Hematopoietic multipotent progenitor cell treated with erythropoietin and hydrocortisone succinate and interleukin-3 and kit ligand, for 17 days (in vitro differentiated cells): Measurements from ENCODE around the gene PPP4C.

Source experiments
- DNase-seq: peaks from one replicate; pipeline ENCODE4 v3.0.0-alpha.2; 2015; ENCODE audit warnings: low spot score

Gene PPP4C

DNA sequence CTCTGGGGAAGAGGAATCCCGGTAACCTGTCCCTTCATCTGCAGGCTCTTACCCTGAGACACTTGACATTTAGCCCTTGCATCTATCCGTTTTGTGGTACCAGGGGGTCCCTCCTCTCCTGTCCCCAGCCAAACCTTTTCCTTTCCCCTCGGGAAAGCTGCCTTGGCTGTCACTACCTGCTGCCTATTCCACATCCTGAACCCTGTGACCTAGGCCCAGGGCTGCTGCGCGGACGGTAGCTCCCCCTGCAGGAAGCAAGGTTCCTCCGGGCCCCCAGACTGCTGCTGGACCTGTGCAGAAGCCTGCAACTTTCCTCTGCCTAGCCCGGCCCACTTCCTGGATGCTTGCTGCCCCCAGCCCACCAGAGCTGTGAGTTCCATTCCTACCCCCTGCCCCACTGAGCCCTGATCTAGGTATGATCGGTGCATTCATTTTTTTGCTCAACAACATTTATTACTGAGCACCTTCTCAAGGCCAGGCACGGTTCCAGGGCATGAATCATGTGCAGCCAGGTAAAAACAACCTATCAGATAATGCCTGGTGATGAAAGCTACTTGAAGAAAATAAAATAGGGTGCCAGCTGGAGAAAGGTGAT is 20.7 kb upstream of the PPP4C start:
- peak; percentile 37 for DNase-seq

DNA sequence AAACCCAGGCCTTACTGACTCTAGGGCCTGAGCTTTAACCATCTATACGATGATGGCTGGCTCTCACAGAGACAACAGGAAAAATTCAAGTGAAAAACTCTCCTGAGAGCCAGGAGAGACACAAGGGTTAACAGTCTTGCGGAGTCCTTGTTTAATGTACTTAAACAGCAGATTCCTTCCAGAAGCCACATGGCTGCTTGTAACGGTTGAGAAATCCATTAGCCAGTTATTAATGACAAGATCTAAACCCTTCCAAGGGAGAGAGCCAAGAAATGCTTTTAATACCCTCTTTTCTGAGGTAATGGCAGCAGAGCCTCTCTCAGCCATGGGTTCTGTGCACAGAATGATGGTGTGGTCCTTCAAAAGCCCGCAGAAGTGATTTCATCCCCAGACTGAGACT is 15.4 kb upstream of the PPP4C start:
- no peak for DNase-seq

DNA sequence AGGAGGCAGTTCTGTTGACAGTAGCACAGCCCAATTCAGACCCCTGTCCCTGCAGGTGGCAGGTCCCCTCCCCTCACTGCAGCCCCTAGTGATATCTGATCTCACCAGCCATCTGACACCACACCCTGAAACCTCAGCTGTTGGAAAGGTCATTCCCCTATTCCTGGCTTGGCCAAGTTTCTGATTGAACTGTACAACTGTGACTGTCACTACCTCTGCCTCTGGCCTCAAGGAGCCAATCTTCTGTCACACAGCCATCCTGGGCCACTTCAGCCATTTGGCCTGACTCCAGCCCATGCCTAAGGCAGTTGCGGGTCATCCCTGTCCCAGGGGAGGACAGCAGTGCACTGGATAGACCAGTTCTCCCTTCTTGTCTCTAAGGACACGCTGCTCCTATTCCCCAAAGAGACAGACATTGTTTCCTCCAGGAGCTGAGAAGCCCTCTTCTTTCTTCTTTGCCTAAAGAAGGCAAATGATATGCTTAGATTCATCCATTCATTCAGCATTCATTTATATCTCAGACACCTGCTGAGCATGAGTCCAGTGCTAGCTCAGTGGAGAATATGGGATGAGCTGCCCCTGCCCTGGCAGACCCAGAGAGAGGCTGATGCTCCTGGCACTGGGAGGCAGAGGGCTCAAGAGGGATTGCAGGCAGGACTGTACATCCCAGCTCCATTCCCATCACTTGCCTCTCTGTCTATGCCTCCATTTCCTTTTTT is 14.8 kb upstream of the PPP4C start:
- DNase-seq = no peak

DNA sequence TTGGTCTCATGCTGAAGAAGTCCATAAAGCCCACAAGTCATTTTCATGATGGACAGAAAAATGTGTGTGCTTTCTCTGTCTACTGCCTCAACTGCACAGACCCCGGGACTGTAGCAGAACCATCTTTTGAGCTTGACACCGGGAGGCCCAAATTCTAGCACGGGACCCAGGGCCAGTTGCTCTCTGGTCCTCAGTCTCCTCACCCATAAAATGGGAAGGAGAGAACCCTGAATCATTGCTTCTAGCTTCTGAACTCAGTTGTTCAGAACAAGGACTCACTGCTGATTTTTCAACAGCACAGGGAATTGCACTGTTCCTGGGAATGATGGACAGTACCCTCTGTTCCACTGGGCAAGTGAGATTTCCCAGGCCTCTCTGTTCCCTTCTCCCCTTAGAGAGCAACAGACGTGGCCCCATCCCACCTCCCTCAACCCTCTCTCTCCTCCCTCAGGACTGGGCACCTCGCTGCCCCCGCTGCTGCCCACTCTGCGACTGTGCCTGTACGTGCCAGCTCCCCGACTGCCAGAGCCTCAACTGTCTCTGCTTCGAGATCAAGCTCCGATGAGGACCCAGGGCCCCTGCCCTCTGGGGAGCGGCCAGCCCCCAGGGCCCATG is 12.4 kb upstream of the PPP4C start:
- no peak for DNase-seq

DNA sequence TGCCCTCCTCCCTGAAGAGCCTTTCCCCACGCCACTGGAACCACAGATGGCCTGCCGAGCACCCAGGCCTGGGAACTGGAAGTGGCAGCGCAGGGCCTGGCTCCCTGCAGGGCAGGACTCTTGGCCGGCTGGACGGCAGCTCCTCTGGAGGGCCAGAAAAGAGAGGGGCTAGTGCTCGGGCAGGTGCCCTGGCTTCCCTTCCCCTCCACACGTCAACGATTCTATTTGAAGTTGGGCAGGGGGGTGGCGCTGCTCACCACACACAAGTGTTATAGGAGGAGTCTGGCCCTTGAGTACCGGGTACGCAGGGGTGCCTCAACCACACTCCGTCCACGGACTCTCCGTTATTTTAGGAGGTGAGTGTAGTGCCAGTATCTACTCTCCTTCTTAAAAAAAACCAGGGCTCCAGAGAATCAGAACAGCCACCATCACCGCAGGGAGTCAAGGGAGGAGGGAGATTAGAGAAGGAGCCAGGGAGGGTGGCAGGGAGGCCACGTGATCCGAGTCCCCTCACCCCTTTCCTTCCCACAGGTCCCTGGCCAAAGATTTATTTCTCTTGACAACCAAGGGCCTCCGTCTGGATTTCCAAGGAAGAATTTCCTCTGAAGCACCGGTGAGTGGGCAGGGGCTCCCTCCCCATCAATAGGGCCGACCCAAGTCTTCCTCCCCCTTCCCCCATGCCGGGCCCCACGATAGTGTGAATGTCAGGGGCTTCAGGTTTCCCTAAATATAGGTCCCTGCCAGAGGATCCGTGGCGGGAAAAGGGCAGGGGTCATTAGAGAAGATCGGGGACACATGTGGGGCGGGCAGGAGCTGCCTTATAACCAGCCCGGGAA is 11.7 kb upstream of the PPP4C start:
- peak; percentile 40 for DNase-seq

DNA sequence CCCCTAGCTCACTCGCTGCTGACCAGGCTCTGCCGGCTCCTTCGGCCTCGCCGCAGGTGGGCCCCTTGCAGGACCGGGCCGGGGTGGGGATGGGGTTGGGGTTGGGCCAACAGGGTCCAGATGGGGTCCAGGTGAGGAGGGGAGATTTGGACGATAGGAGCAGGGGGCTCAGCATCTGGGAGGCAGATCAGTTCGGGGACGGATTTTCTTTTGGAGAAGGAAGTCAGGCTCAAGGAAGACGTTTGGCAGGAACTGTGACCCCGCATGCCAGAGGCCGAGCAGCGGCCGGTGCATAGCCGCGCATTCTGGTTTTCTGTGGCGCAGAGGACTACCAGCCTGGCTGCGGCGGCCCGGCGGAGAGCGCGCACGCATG is 11.1 kb upstream of the PPP4C start:
- no peak for DNase-seq

DNA sequence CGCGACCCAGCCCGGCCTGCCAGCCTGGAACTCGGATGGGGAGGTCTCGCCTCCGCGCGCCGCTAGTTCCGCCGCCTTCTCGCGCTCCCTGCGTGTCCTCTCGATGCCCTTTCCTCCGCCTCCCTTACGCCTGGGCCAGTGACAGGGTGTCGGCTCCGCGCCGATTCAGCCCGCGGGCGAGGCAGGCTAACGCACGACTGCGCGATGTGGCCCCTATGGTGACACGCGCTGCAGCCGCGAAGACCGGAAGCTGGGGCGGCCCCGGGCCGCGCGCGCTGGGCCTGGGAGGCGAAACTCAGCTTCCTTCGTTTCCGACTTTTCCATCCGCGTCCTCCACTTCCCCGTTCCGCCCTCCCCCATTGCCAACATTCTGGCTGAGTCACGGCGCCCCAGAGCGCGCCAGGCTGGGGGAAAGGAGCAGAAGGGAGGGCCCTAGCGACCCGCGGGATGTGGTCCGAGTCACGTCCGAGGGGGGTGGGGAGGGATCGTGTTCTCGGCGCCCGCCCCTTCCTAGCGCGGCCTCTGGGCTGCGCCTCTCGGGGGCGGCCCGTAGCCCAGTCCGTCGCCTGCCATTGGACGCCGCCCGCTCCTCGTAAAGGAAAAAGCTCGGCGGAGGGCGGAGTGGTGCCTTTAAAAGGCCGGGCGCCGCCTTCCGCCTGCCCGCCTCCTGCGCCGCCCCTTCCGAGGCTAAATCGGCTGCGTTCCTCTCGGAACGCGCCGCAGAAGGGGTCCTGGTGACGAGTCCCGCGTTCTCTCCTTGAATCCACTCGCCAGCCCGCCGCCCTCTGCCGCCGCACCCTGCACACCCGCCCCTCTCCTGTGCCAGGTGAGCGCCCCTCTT is 10.5 kb upstream of the PPP4C start, which contains the start of gene ALDOA:
TSS of gene ALDOA (plus strand) at position 659 of the 841 bp plus-strand sequence. CDS start 1,138 bp downstream, outside the sequence.
- peak; percentile 89 for DNase-seq

DNA sequence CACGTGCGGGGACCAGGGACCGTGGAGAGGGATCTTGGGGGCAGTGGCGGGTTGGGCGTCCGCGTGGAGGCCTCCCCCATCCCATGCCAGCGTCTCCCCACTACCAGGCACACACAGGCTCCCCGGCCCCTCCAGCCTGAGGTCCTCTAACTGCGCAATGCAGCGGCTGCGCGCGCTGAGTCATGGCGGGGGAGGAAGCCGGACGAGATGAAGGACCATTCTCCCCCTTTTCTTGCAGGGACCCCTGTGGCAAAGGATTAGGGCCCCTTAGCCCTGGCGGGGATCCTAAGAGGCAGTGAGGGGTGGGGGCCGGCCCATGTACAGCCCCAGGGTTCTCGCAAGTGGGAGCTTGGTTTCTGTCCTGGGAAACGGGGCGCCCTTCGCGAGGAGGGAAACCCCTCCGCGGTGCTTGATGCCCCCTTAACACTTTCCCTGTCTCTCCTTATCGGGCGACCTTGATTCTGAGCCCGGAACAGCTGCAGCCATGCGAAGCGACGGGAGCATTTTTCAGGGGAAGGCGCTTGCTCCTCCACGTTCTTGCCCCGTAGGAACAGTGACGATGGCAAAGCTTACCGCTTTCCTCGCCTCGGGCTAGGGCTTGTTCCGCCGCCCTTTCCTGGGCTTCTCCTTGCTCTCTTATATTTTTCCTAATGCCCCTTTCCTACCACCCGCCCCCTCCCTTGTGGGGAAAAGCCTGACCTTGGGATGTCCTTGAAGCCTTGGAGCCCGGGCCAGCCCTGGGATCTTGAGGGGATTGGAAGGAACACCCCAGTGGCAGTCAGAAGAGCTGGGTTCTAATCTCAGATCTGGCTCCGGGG is 9.6 kb upstream of the PPP4C start:
- DNase-seq = peak; percentile 64

DNA sequence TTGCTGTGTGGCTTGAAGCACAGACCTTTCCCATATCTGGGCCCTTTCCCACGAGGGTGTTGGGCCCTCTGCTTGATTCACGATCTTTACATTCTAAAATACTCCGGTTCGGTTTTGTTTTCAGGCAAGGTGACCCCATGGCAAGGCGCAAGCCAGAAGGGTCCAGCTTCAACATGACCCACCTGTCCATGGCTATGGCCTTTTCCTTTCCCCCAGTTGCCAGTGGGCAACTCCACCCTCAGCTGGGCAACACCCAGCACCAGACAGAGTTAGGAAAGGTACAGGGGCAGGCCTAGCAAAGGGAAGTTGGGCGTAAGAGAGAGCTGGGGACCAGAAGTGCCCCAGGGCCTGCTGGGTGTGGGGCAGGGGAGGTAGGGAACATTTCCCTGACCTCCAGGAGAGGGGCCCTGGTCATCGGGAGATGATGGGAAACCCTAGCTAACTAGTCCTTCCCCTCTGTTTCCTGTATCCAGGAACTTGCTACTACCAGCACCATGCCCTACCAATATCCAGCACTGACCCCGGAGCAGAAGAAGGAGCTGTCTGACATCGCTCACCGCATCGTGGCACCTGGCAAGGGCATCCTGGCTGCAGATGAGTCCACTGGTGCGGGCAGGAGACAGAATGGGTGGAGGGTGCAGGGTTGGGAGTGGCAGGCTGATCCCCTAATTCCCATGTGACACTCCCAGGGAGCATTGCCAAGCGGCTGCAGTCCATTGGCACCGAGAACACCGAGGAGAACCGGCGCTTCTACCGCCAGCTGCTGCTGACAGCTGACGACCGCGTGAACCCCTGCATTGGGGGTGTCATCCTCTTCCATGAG is 8.8 kb upstream of the PPP4C start:
- no peak for DNase-seq

DNA sequence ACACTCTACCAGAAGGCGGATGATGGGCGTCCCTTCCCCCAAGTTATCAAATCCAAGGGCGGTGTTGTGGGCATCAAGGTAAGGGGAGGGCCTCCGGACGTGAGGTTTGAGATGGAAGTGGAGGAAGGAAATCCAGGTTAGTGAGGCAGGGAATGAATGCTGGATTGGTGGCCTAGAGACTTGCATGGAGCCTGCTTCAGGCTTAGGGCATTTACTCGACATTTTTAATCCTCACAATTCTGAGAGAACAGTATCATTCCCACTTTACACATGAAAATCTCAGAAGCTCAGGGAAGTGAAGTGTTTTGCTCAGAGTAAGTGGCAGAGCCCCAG is 8.2 kb upstream of the PPP4C start:
- no peak for DNase-seq

DNA sequence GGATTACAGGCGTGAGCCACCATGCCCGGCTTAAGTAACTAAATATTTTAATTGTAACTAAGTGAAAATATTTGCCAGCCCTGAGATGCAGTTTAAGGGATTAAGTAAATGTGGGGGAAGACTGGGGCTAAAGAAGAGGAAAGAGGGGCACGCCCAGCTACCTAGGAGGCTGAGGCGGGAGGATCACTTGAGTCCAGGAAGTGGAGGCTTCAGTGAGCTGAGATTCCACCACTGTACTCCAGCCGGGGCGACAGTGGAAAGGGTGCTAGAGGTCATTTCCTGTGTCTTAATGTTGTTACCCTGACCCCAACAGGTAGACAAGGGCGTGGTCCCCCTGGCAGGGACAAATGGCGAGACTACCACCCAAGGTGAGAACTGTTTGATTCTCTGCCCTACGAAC is 7.5 kb upstream of the PPP4C start:
- DNase-seq = no peak

DNA sequence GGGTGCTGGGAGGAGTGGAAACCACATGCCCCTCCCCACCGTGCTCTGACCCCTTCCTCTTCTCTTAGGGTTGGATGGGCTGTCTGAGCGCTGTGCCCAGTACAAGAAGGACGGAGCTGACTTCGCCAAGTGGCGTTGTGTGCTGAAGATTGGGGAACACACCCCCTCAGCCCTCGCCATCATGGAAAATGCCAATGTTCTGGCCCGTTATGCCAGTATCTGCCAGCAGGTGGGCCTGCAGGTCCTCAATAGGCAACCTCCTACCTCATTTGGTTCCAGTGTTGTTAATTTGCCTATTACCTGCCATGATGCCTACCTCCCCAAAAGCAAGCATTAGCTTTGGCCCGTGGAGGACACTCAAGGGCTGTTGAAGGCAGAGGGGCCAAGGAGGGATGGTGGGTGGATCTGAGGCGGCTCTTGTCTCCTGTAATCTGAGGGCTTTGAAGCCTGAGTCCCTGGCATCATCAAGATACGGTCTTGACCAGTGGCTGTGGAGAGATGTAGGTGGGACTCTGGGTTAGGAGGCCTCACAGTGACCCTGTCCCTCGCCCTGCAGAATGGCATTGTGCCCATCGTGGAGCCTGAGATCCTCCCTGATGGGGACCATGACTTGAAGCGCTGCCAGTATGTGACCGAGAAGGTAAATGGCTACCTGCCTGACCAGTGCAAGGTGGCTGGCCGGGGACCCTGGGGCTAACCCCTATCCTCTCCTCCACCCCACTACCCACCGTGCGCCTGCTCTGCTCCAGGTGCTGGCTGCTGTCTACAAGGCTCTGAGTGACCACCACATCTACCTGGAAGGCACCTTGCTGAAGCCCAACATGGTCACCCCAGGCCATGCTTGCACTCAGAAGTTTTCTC is 6.8 kb upstream of the PPP4C start:
- DNase-seq = peak; percentile 63

DNA sequence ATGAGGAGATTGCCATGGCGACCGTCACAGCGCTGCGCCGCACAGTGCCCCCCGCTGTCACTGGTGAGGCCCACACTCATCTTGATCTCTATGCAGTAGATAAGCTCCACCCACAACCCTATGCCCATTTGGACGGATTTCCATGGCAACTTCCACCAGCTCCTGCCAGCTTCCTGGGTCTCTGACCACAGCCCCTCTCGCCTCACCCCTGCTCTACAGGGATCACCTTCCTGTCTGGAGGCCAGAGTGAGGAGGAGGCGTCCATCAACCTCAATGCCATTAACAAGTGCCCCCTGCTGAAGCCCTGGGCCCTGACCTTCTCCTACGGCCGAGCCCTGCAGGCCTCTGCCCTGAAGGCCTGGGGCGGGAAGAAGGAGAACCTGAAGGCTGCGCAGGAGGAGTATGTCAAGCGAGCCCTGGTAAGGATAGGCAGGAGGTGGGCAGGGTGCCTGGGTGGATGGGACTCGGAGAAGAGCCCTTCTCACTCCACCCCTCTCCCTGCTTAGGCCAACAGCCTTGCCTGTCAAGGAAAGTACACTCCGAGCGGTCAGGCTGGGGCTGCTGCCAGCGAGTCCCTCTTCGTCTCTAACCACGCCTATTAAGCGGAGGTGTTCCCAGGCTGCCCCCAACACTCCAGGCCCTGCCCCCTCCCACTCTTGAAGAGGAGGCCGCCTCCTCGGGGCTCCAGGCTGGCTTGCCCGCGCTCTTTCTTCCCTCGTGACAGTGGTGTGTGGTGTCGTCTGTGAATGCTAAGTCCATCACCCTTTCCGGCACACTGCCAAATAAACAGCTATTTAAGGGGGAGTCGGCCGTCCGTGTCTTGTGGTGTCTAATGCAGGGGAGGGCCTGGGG is 6.0 kb upstream of the PPP4C start:
- DNase-seq = no peak

DNA sequence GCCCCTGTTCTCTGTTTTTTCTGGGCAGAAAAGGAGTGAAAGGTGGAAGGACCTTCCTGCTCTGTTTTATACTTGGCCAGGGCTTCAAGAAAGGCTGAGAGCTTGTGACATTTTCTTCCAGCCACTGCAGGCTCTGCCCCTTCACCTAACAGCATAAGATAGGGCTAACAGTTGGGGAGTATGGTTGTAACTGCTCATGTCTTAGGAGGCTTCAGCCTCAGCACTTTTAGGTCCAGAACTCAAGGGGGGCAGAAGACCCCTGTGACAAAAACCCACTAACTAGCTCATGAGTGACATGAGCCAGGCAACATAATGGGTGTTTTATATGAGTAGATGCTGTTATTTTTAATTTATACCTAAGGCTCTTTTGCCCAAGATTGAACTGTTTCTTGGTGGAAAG is 5.3 kb upstream of the PPP4C start:
- DNase-seq = no peak

DNA sequence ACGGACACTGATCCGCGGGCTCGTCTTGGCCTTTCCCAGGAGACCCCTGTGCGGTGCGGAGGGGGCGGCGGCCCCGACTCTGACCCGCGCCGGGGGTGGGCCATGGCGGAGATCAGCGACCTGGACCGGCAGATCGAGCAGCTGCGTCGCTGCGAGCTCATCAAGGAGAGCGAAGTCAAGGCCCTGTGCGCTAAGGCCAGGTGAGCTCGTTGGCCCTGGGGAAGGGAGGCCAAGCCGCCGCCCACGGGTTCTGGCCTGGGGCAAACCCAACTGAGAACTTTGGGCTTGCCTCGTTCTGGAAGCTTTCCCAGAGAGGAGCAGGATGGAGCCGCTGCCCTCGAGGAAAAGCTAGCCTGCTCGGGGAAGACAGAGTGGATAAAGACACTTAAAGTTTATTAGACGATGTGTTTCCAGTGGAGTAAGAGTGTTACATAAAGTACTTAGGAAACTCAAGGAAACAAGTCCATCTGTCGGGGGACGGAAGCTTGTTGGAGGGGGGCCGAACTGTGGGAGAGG is 540 bp downstream of the PPP4C start:
- DNase-seq = peak; percentile 40

DNA sequence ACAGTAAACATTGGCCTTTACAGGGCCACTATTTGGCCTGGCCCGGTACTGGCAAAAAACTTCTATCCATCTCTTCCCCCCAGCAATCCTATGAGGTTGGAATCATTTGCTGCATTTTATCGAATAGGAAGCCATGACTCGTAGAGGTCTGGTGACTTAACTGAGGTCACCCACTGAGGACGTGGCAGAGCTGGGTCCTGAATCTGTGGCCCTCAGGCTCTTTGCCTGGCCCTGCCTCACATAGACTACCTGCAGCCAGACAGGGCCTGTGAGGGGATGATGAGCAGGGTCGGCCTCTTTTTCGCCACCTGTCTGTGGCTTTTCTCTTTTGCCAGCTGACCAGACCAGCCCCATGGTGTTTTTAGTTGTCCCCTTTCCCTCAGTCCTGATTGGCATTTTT is 1.9 kb downstream of the PPP4C start:
- no peak for DNase-seq

DNA sequence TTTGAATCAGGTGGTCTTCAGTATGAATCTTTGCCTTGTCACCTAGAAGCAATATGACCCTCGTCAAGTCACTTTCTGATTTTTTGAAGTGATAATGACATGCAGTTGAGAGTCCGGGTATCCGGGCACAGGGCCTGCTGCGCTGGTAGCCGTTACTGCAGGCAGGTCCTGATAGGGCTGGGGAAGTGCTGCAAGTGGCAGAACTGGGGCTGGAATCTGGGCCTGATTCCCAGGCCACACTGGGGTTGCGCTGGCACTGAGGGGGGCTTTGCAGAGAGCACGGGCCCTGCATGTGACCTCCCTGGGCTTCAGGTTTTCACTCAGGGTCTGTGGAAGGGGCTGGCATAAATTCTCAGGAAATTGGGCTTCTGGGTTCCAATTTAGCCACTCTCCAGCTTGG is 3.0 kb downstream of the PPP4C start:
- no peak for DNase-seq

DNA sequence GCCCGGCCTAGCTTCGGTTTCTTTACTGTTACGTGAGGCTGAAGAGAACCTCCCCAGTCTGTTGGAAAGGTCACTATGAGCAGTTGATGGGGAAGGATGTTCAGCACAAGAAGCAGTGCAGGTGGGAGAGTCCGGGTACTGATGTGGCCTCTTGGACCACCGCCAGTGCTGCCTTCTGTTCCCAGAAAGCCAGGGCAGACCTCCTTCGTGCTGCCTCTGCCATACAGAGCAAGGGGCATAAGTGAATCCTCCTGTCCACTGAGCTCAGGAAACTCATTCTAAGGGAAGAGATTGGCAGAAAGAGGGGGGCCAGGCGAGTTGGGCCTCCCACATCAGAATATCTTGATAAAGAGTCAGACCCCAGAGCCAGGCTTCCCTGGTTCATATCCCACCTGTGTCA is 3.7 kb downstream of the PPP4C start:
- no peak for DNase-seq
